HG02970 (cell line): ENCODE results near the gene MYO10.

Experiments
- ATAC-seq: cut with Tn5 transposase; IDR thresholded peaks from one replicate; pipeline ENCODE4 v1.9.1; 2021; ENCODE audit warnings: mild to moderate bottlenecking, moderate library complexity, moderate number of reproducible peaks; ENCODE audit not compliant: unreplicated experiment, low FRiP score

Gene MYO10

GRCh38 chr5:16690243-16690852 lies 245.7 kb downstream of the MYO10 start:
- no peak for ATAC-seq

- no peak for ATAC-seq
Measured at GRCh38 chr5:16687898-16688297, 248.2 kb downstream of the MYO10 start.

GRCh38 chr5:16685069-16685468 lies 251.0 kb downstream of the MYO10 start:
- no peak for ATAC-seq

- no peak for ATAC-seq
Measured at GRCh38 chr5:16681876-16682275, 254.2 kb downstream of the MYO10 start.

- no peak for ATAC-seq
Measured at GRCh38 chr5:16679863-16680262, 256.2 kb downstream of the MYO10 start.

GRCh38 chr5:16679190-16679589 lies 256.9 kb downstream of the MYO10 start:
- no peak for ATAC-seq

- ATAC-seq: no peak
Measured at GRCh38 chr5:16675806-16676205, 260.3 kb downstream of the MYO10 start.

GRCh38 chr5:16674750-16675149 lies 261.3 kb downstream of the MYO10 start:
- ATAC-seq: no peak

GRCh38 chr5:16673241-16674201 lies 262.6 kb downstream of the MYO10 start:
- no peak for ATAC-seq

- ATAC-seq: no peak
Measured at GRCh38 chr5:16671208-16671607, 264.9 kb downstream of the MYO10 start.

- no peak for ATAC-seq
Measured at GRCh38 chr5:16669776-16670175, 266.3 kb downstream of the MYO10 start.

GRCh38 chr5:16668631-16669030 lies 267.5 kb downstream of the MYO10 start:
- ATAC-seq: no peak

GRCh38 chr5:16668194-16668593 lies 267.9 kb downstream of the MYO10 start:
- no peak for ATAC-seq

- ATAC-seq: no peak
Measured at GRCh38 chr5:16666883-16667398, 269.1 kb downstream of the MYO10 start.

- no peak for ATAC-seq
Measured at GRCh38 chr5:16666130-16666882, 269.8 kb downstream of the MYO10 start.

- ATAC-seq: no peak
Measured at GRCh38 chr5:16665601-16666000, 270.5 kb downstream of the MYO10 start.

- no peak for ATAC-seq
Measured at GRCh38 chr5:16664368-16664767, 271.7 kb downstream of the MYO10 start.

- ATAC-seq: no peak
Measured at GRCh38 chr5:16663840-16664239, 272.2 kb downstream of the MYO10 start.

- no peak for ATAC-seq
Measured at GRCh38 chr5:16661713-16662112, 274.4 kb downstream of the MYO10 start.

- no peak for ATAC-seq
Measured at GRCh38 chr5:16660982-16661381, 275.1 kb downstream of the MYO10 start.

GRCh38 chr5:16659536-16659935 lies 276.6 kb downstream of the MYO10 start:
- no peak for ATAC-seq
